OCI-LY1 (cell line): ENCODE data around the gene HES2.

Source experiments
- CTCF ChIP-seq: fragments of 200-600 bp; sonication (generic), shearing (Covaris generic); IDR thresholded peaks from 2 replicates; pipeline ENCODE4 v1.5.1; 2017; ENCODE audit warnings: mild to moderate bottlenecking, antibody characterized with exemption, low read length, moderate library complexity, mixed read lengths
- EZH2 ChIP-seq: fragments of 200-600 bp; sonication (generic), shearing (Covaris generic); IDR thresholded peaks from 2 replicates; pipeline ENCODE4 v1.8.0; 2017; ENCODE audit warnings: borderline replicate concordance, mixed run types, mild to moderate bottlenecking, antibody characterized with exemption, low read length, moderate library complexity, mixed read lengths

DNA sequence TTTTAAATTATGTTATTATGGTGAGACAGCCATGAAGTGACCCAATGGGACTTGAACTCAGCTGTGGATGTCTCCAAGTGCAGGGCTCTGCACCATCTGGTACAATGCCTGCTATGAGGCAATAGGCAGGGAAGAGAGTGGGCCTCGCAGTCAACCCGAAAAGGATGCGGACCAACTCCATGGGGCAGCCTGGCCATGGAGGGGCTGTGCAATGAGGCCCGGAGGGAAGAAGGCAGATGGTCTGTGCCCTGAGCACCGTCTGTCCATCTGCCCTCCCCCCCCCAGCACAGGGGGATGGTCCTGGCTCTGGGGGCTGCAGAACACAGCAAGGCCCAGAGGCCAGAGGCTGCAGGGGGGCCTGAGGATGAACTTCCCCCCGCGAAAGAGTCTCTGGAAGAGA lies 21.9 kb upstream of the HES2 start:
- TF ChIP-seq CTCF (no peak), EZH2 (no peak)
